Hematopoietic multipotent progenitor cell treated with erythropoietin and hydrocortisone succinate and interleukin-3 and kit ligand, for 4 days (in vitro differentiated cells): ENCODE data around the gene ME3.
A peak's percentile ranks its signal among the peaks of the same experiment; 100 is the strongest.

Experiments used
- DNase-seq: peaks from one replicate; pipeline ENCODE4 v3.0.0-alpha.2; 2015

The ME3 gene

GRCh38 chr11:86482692-86483091 lies 189.7 kb downstream of the ME3 start:
- no peak for DNase-seq

GRCh38 chr11:86481399-86481798 lies 191.0 kb downstream of the ME3 start:
- DNase-seq, result no peak

GRCh38 chr11:86478348-86478747 lies 194.1 kb downstream of the ME3 start:
- no peak for DNase-seq

GRCh38 chr11:86477495-86478155 lies 194.8 kb downstream of the ME3 start:
- no peak for DNase-seq

GRCh38 chr11:86476109-86476861 lies 196.1 kb downstream of the ME3 start:
- no peak for DNase-seq

- no peak for DNase-seq
These were observed 197.4 kb downstream of the ME3 start for GRCh38 chr11:86475027-86475426.

- DNase-seq, result no peak
These were observed 198.2 kb downstream of the ME3 start for GRCh38 chr11:86473991-86474833.

GRCh38 chr11:86469491-86470388 lies 202.7 kb downstream of the ME3 start:
- no peak for DNase-seq

- DNase-seq, result no peak
These were observed 204.2 kb downstream of the ME3 start for GRCh38 chr11:86468169-86468568.

- DNase-seq, result no peak
These were observed 207.8 kb downstream of the ME3 start for GRCh38 chr11:86464509-86465221.

- no peak for DNase-seq
These were observed 208.5 kb downstream of the ME3 start for GRCh38 chr11:86463955-86464354.

- no peak for DNase-seq
These were observed 209.3 kb downstream of the ME3 start for GRCh38 chr11:86463120-86463519.

GRCh38 chr11:86461892-86462291 lies 210.5 kb downstream of the ME3 start:
- DNase-seq, result no peak

- DNase-seq, result no peak
These were observed 211.7 kb downstream of the ME3 start for GRCh38 chr11:86460461-86461385.

GRCh38 chr11:86459682-86460460 lies 212.5 kb downstream of the ME3 start:
- no peak for DNase-seq

- DNase-seq, result no peak
These were observed 213.4 kb downstream of the ME3 start for GRCh38 chr11:86459002-86459385.

GRCh38 chr11:86458294-86459001 lies 214.0 kb downstream of the ME3 start:
- no peak for DNase-seq

- peak; percentile 91 for DNase-seq
These were observed 216.1 kb downstream of the ME3 start for GRCh38 chr11:86456075-86456939.
